ENCODE results near the gene COMMD2. TPM values are rescaled to one million over a fixed set of nuclear protein-coding genes. Genes with fewer than 3 reads are reported as not detected.

Gene COMMD2
- 10 to 100 TPM; 21.0 to 22.4 TPM for total RNA-seq
- long read RNA-seq, transcript COMMD2-203 (5 exons, 3,706 nt) = major isoform, 18 of 22 reads
- long read RNA-seq, partial matches to known transcripts = 0 of 22 reads
- long read RNA-seq, other reads (novel, unspliced or antisense) = 2 of 22 reads

GRCh38 chr3:149752051-149752787 is at the start of gene COMMD2:
TSS of gene COMMD2 (minus strand) at chr3:149752489. CDS start at chr3:149752444, 45 bp downstream.
- DNase-seq (peak; percentile 78), ATAC-seq (peak; percentile 99)
- intact Hi-C loops (cut with DNase I) = loop anchor here in 1 of 2 donors (2.0 kb wide), 1 partner anchor 57 kb away; no protein-coding TSS in a partner anchor

- ATAC-seq = no peak
- intact Hi-C loops (cut with DNase I) = no loop called here
- no peak for DNase-seq
Observed at GRCh38 chr3:149801639-149802038, 49.4 kb upstream of the COMMD2 start.

GRCh38 chr3:149801195-149801594 is 48.9 kb upstream of the COMMD2 start:
- intact Hi-C loops (cut with DNase I) = no loop called here
- DNase-seq (no peak), ATAC-seq (no peak)

- ATAC-seq (no peak), DNase-seq (no peak)
- intact Hi-C loops (cut with DNase I) = no loop called here
Observed at GRCh38 chr3:149800693-149801092, 48.4 kb upstream of the COMMD2 start.

- DNase-seq (no peak), ATAC-seq (no peak)
- intact Hi-C loops (cut with DNase I) = no loop called here
Observed at GRCh38 chr3:149796026-149796425, 43.7 kb upstream of the COMMD2 start.

GRCh38 chr3:149792452-149793270 is 40.4 kb upstream of the COMMD2 start, which contains the start of gene ANKUB1:
TSS of gene ANKUB1 (minus strand) at chr3:149792554. CDS start at chr3:149792366, 188 bp downstream.
- no peak for DNase-seq
- no peak for ATAC-seq
- intact Hi-C loops (cut with DNase I) = no loop called here

- DNase-seq (no peak), ATAC-seq (no peak)
- intact Hi-C loops (cut with DNase I) = no loop called here
Observed at GRCh38 chr3:149790698-149791097, 38.4 kb upstream of the COMMD2 start.

- intact Hi-C loops (cut with DNase I) = no loop called here
- DNase-seq = no peak
- ATAC-seq = no peak
Observed at GRCh38 chr3:149790268-149790667, 38.0 kb upstream of the COMMD2 start.

GRCh38 chr3:149784064-149784704 is 31.9 kb upstream of the COMMD2 start:
- intact Hi-C loops (cut with DNase I) = no loop called here
- DNase-seq (no peak), ATAC-seq (no peak)

GRCh38 chr3:149783576-149783975 is 31.3 kb upstream of the COMMD2 start:
- DNase-seq (no peak), ATAC-seq (peak in 1 of 2 donors; percentile 47)
- intact Hi-C loops (cut with DNase I) = no loop called here

GRCh38 chr3:149781741-149782140 is 29.5 kb upstream of the COMMD2 start:
- DNase-seq (no peak), ATAC-seq (no peak)
- intact Hi-C loops (cut with DNase I) = no loop called here

- intact Hi-C loops (cut with DNase I) = no loop called here
- DNase-seq (peak; percentile 18), ATAC-seq (no peak)
Observed at GRCh38 chr3:149781211-149781610, 28.9 kb upstream of the COMMD2 start.

- intact Hi-C loops (cut with DNase I) = loop anchor here in 1 of 2 donors (10.0 kb wide), 1 partner anchor 283 kb away; no protein-coding TSS in a partner anchor
- no peak for ATAC-seq
- no peak for DNase-seq
Observed at GRCh38 chr3:149777414-149778214, 25.3 kb upstream of the COMMD2 start.

GRCh38 chr3:149776170-149776569 is 23.9 kb upstream of the COMMD2 start:
- DNase-seq = no peak
- ATAC-seq = no peak
- intact Hi-C loops (cut with DNase I) = loop anchor here in 1 of 2 donors (10.0 kb wide), 1 partner anchor 281 kb away; no protein-coding TSS in a partner anchor

- DNase-seq (no peak), ATAC-seq (no peak)
- intact Hi-C loops (cut with DNase I) = loop anchor here (5.0 to 10.0 kb wide), 2 partner anchors 278 to 281 kb away; no protein-coding TSS in a partner anchor
Observed at GRCh38 chr3:149772861-149773260, 20.6 kb upstream of the COMMD2 start.

- DNase-seq (peak; percentile 53), ATAC-seq (peak in 1 of 2 donors; percentile 62)
- intact Hi-C loops (cut with DNase I) = loop anchor here (5.0 to 10.0 kb wide), 2 partner anchors 277 to 279 kb away; no protein-coding TSS in a partner anchor
Observed at GRCh38 chr3:149771652-149772271, 19.5 kb upstream of the COMMD2 start.

- intact Hi-C loops (cut with DNase I) = loop anchor here (5.0 to 10.0 kb wide), 2 partner anchors 275 to 278 kb away; no protein-coding TSS in a partner anchor
- no peak for DNase-seq
Observed at GRCh38 chr3:149770246-149770645, 18.0 kb upstream of the COMMD2 start.

GRCh38 chr3:149768704-149769103 is 16.4 kb upstream of the COMMD2 start:
- ATAC-seq = no peak
- intact Hi-C loops (cut with DNase I) = no loop called here
- DNase-seq = no peak

More at GRCh38 chr3:149770246-149770645, 18.0 kb upstream of the COMMD2 start:
- no peak for ATAC-seq

All from left cardiac atrium (tissue), 4 donors.